Skeletal muscle tissue (tissue), 4 donors: Measurements from ENCODE around the gene SVIL. TPM values are rescaled to one million over a fixed set of nuclear protein-coding genes. Genes with fewer than 3 reads are reported as not detected.
"Not testable (repeated sequence)": the region's sequence is repeated elsewhere in the genome, so short reads cannot be mapped to it uniquely, and the experiment has no call there.

Experiments
- H3K27ac ChIP-seq: one replicate; pipeline ENCODE4 v1.7.0; 2013; ENCODE audit warnings: mild to moderate bottlenecking, low read depth, low read length, inconsistent platforms
- H3K27me3 ChIP-seq, 3 donors: one replicate each; pipeline ENCODE4 v1.7.0; 2013; ENCODE audit warnings: low read length in 3 of 3; ENCODE audit not compliant: control insufficient read depth in 3 of 3, insufficient read depth in 3 of 3
- H3K36me3 ChIP-seq, 3 donors: one replicate each; pipeline ENCODE4 v1.7.0; 2013; ENCODE audit warnings: low read length in 3 of 3; ENCODE audit not compliant: control insufficient read depth in 3 of 3, insufficient read depth in 3 of 3
- H3K4me1 ChIP-seq, 3 donors: one replicate each; pipeline ENCODE4 v1.7.0; 2013; ENCODE audit warnings: low read length in 3 of 3, mild to moderate bottlenecking in 3 of 3; ENCODE audit not compliant: control insufficient read depth in 3 of 3, insufficient read depth in 3 of 3
- H3K4me3 ChIP-seq, 3 donors: one replicate each; pipeline ENCODE4 v1.7.0; 2013; ENCODE audit warnings: low read length in 3 of 3
- H3K9ac ChIP-seq, 3 donors: one replicate each; pipeline ENCODE4 v1.7.0; 2013; ENCODE audit warnings: low read length in 3 of 3, mild to moderate bottlenecking in 3 of 3, moderate library complexity in 2 of 3, low read depth in 1 of 3
- H3K9me3 ChIP-seq, 3 donors: one replicate each; pipeline ENCODE4 v1.7.0; 2013; ENCODE audit warnings: low read length in 3 of 3; ENCODE audit not compliant: control insufficient read depth in 3 of 3
- total RNA-seq: library from RNA; depleted of rRNA; stranded (reverse); fragments of >200 nt; gene quantifications from one replicate; pipeline ENCODE4 v1.2.3, GENCODE V29; 2014
- donor health status: Osteomylitis.

Gene SVIL
- total RNA-seq, 1 donor from 2014 or later: 153 TPM

DNA sequence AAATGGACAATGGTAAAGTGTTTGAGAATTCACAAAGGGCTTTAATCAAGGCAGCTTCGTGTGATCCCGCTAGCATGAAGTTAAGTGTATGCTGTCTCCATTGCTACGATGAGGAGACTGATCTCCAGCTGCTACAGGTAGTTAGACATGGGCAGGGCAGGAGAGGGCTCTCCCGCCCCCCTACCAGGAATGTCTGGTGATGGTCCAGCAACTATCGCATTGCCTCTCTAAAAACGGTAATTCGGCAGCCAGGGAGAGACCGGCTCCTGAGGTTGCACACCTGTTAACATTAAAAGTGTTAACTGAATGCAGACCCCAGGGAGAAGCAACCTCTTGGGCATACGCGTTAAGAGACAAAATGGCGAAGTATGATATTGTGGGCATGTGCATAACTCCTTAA is 37.9 kb downstream of the SVIL start:
- Histone ChIP-seq H3K9ac (peak overlapping the region in 2 of 3 donors; percentile 3 to 4), H3K27me3 (no peaks in the 10 kb centered on the region), H3K4me1 (peaks cover 70 to 83% (median 79%) of the 10 kb centered on the region in 3 donors), H3K36me3 (peaks cover 0 to 3% (median 0%) of the 10 kb centered on the region in 3 donors), H3K9me3 (no peaks in the 10 kb centered on the region), H3K27ac (peak overlapping the region; percentile 84), H3K4me3 (no peak overlapping the region)

DNA sequence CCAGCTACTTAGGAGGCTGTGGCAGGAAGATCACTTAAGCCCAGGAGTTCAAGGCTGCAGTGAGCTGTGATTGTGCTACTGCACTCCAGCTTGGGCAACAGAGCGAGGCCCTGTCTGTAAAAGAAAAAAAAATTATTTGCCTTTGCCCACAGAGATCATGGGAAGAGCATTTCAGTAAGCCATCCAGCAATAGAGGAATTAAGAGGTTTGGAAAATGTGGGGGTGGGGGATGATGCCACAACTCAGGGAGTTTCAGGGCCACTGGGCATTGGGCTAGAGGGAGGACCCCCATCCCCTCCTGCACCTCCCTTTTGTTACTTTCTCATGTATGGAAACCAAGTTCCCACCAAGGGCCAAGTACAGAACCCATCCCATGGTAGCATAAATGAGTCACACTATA is 38.4 kb downstream of the SVIL start:
- no peak overlapping the region for H3K9ac ChIP-seq
- no peaks in the 10 kb centered on the region for H3K9me3 ChIP-seq
- peak overlapping the region; percentile 84 for H3K27ac ChIP-seq
- no peaks in the 10 kb centered on the region for H3K27me3 ChIP-seq
- peaks cover 0 to 3% (median 2%) of the 10 kb centered on the region in 3 donors for H3K36me3 ChIP-seq
- H3K4me1 ChIP-seq: peaks cover 72 to 83% (median 79%) of the 10 kb centered on the region in 3 donors
- no peak overlapping the region for H3K4me3 ChIP-seq

DNA sequence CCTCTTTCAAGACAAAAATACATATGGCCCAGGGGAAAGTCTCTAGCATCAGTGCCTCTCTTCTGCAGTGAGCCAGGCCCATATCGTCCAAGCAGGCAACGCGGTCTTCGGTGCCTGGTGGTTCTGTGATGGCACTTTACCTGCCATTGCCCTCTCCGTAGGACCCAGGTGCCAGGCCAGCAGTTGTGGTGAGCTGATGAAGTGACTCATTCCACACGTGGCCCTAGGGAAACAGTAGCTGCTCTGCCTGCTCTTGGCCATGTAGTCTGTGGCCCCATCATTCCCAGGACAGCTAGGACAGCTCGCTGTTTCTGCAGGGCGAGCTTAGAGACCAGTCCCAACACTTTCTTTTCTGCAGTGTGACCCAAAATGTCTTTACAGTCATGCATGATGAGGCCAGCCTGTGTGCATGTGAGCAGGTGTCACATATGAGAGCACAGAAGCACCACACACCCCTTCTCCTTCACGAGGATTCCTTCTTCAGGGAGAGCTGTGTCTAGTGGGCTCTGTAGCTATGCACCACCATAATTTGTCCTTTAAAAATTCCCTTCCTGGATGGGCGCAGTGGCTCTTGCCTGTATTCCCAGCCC is 39.0 kb downstream of the SVIL start:
- no peaks in the 10 kb centered on the region for H3K9me3 ChIP-seq
- H3K4me1 ChIP-seq: peaks cover 70 to 86% (median 82%) of the 10 kb centered on the region in 3 donors
- no peaks in the 10 kb centered on the region for H3K27me3 ChIP-seq
- H3K27ac ChIP-seq: peak overlapping the region; percentile 59
- H3K36me3 ChIP-seq: peaks cover 0 to 3% (median 2%) of the 10 kb centered on the region in 3 donors
- H3K9ac ChIP-seq: peak overlapping the region in 1 of 3 donors; percentile 34
- peak overlapping the region in 1 of 3 donors; percentile 16 for H3K4me3 ChIP-seq

- peak overlapping the region in 1 of 3 donors; percentile 34 for H3K9ac ChIP-seq
- peak overlapping the region; percentile 59 for H3K27ac ChIP-seq
- peaks cover 71 to 83% (median 81%) of the 10 kb centered on the region in 3 donors for H3K4me1 ChIP-seq
- H3K36me3 ChIP-seq: peaks cover 0 to 3% (median 2%) of the 10 kb centered on the region in 3 donors
- H3K9me3 ChIP-seq: no peaks in the 10 kb centered on the region
- no peaks in the 10 kb centered on the region for H3K27me3 ChIP-seq
- H3K4me3 ChIP-seq: no peak overlapping the region
These were observed 39.6 kb downstream of the SVIL start for GRCh38 chr10:29595146-29595545.

DNA sequence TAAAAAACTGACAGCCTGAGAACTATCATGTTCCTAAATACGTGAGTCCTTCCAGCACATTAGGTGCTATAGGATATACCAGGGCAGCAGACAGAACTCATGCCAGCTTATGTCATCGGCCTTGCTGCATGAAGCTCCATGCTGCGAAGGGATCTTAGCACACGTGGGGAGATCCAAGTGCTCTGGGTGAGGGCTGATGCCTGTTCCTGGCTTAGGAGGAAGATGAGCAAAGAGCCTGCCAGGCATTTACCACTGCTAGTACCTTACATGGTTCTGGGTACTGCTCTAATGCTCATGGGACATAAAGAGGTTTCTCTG is 43.2 kb downstream of the SVIL start:
- peaks cover 68 to 77% (median 74%) of the 10 kb centered on the region in 3 donors for H3K4me1 ChIP-seq
- H3K27me3 ChIP-seq: no peaks in the 10 kb centered on the region
- peak overlapping the region in 2 of 3 donors; percentile 47 to 68 for H3K9ac ChIP-seq
- peaks cover 0 to 5% (median 2%) of the 10 kb centered on the region in 3 donors for H3K36me3 ChIP-seq
- peak overlapping the region; percentile 7 for H3K27ac ChIP-seq
- H3K9me3 ChIP-seq: no peaks in the 10 kb centered on the region
- peak overlapping the region in 1 of 3 donors; percentile 29 for H3K4me3 ChIP-seq

GRCh38 chr10:29590915-29591650 is 43.7 kb downstream of the SVIL start:
- peaks cover 0 to 5% (median 2%) of the 10 kb centered on the region in 3 donors for H3K36me3 ChIP-seq
- peak overlapping the region in 1 of 3 donors; percentile 29 for H3K4me3 ChIP-seq
- peaks cover 70 to 77% (median 74%) of the 10 kb centered on the region in 3 donors for H3K4me1 ChIP-seq
- H3K27ac ChIP-seq: peak overlapping the region; percentile 76
- H3K9ac ChIP-seq: peak overlapping the region; percentile 0 to 68 (median 47)
- no peaks in the 10 kb centered on the region for H3K9me3 ChIP-seq
- H3K27me3 ChIP-seq: no peaks in the 10 kb centered on the region

DNA sequence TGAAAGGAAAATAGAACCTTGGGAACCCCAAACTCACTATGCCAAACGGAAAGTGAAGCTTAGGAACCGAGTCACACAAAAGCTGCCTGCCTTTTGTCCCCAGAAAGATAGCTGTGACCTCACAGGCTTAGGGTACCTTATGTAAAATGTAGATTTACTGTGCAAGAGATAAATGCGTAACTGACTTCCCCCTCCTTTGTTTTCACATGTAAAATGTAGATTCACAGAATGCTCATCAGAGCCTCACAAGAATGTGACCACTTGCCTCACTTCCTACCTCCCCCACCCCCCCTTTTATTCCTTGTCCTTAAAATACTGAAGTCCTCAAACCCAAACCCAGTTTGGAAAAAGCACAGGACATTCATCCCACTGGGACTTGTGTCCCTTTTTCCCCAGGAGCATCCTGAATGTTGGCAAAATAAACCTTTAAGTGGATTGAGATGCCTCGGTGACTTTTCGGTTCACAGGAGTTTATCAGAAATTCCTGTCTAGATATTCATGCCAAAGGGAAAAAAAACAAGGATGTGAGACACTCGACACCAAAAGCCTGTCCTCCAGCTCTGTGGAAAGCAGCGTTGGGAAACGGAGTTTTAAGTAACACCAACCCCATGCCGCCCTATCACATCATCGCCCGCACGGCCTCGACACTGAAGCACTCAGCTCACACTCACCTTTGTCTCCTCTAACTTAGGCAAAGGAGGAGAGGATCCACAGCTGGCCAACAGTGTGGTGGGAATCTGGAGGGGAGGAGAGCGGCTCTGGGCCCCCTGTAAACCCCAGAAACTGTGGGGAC is 45.9 kb downstream of the SVIL start:
- peak overlapping the region in 2 of 3 donors; percentile 33 to 45 for H3K4me3 ChIP-seq
- no peaks in the 10 kb centered on the region for H3K27me3 ChIP-seq
- H3K9ac ChIP-seq: peak overlapping the region; percentile 18 to 63 (median 24)
- peaks cover 0 to 5% (median 2%) of the 10 kb centered on the region in 3 donors for H3K36me3 ChIP-seq
- H3K4me1 ChIP-seq: peaks cover 78 to 83% (median 78%) of the 10 kb centered on the region in 3 donors
- peak overlapping the region; percentile 76 for H3K27ac ChIP-seq
- no peaks in the 10 kb centered on the region for H3K9me3 ChIP-seq

DNA sequence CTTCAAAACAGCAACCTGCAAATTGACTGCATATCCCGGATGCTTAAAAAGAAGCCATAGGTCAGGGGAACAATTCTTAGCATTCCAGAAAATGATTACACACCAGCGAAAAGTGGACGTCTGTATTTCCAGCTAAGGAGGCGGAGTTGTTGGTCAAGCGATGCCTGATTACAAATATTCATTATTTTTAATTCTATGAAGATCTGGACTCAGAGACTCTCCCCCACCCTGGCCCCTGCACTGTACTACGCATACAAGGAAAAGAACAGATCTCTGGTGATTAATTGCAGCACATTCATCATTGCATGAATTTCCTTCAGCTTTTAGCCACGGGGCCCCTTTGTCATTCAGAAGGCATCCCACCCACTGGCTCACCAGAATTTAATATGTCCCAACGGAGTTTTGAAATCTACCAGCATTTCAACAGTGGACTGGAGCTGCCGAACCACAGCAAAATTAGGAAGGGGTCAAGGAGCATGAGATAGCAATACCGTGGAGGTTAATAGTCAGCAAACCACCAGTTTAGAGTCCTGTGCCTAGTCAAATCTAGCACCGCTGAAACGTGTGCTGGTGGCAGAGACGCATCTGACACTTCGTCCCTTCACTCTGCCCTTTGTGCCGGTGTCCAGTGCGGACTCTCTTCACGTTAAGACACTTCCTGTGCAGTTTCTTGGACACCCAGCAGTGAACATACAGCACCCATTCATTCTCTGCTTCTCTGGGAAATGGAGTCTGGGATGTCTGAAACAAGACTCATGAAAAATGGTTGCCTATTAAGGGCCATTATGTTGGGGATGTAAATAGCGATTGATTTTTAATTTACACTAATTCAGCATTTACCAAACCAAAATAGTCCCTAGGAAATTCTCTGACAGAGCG is 46.8 kb downstream of the SVIL start:
- Histone ChIP-seq H3K4me3 (peak overlapping the region in 2 of 3 donors; percentile 13 to 17), H3K4me1 (peaks cover 78 to 87% (median 80%) of the 10 kb centered on the region in 3 donors)

DNA sequence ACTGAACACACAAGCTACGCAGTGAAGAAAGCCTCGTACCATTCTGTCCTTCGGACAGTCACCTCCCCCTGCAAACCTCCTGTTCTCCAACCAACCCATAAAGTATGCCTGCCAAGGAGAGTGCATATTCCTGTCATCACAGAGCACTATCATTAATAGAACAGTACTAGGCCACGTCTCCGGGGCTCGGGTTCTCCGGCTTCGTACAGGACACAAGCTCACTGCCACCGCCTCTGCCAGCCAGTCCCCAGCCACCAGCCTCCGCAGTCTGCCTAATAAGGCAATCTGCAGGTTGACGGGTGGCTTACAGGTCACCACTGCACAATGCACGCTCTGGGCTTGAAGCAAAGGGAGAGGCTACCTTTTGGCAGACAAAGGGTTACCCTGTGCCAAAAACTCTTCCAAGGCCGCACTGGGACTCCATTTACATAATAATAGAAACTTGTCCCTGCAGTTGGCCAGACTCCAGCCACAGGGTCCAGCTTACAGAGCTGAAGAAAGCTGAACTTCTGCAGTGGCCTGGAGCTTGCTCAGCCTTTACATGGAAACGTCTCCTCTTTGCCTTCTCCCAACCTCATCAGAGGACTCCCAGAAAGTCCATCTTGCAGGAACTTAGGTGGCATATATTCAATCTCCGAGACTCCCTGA is 47.5 kb downstream of the SVIL start:
- Histone ChIP-seq H3K4me3 (peak overlapping the region in 2 of 3 donors; percentile 13 to 20), H3K9ac (peak overlapping the region in 1 of 3 donors; percentile 68), H3K4me1 (peaks cover 74 to 88% (median 84%) of the 10 kb centered on the region in 3 donors), H3K27ac (peak overlapping the region; percentile 90)
- H3K36me3 ChIP-seq, H3K27me3 ChIP-seq, H3K9me3 ChIP-seq: not testable (repeated sequence)

More for the DNA sequence above, 46.8 kb downstream of the SVIL start:
- not testable (repeated sequence) for H3K9me3 ChIP-seq, H3K36me3 ChIP-seq, H3K27me3 ChIP-seq
- H3K27ac ChIP-seq: peak overlapping the region; percentile 76
- H3K9ac ChIP-seq: peak overlapping the region in 2 of 3 donors; percentile 18 to 63
